Keratinocyte (primary cell): ENCODE data around the gene CCDC74A.

Source experiments
- EZH2 ChIP-seq: IDR thresholded peaks from one replicate; pipeline ENCODE4 v1.6.1; 2012; ENCODE audit warnings: inconsistent platforms, mild to moderate bottlenecking, low read length, moderate library complexity
- TF ChIP-seq, protein P1 (sequence below), 3 experiments: IDR thresholded peaks in 1 of 3; conservative IDR thresholded peaks in 1 of 3; optimal IDR thresholded peaks in 1 of 3; 2 replicates in 2 of 3; 3 replicates in 1 of 3; pipeline versions ENCODE3 to v1.5.1; 2011; ENCODE audit warnings: low read length in 3 of 3, mild to moderate bottlenecking in 3 of 3, moderate library complexity in 2 of 3, control low read depth in 1 of 3, inconsistent platforms in 1 of 3; ENCODE audit not compliant: insufficient read depth in 2 of 3; ENCODE audit errors: extremely low read depth in 1 of 3

DNA sequence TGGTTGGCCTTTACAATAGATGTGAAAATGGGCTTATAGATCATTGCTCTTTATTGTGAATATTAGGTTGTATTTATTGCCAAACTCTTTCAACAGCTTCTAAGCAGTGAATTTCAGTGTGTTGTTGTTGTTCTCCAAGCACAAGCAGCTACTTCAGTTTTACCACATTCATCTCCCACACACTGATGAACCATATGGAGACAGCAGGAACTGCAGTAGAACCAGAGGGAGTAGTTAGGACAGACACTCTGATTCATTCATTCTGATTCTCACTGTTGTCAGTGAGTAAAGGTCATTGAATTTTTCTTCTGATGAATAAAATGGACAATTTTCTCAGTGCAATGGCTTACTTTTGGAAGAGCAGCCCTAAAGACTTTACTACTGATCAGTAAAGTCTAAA lies 40.2 kb downstream of the CCDC74A start:
- TF ChIP-seq, protein P1, sequence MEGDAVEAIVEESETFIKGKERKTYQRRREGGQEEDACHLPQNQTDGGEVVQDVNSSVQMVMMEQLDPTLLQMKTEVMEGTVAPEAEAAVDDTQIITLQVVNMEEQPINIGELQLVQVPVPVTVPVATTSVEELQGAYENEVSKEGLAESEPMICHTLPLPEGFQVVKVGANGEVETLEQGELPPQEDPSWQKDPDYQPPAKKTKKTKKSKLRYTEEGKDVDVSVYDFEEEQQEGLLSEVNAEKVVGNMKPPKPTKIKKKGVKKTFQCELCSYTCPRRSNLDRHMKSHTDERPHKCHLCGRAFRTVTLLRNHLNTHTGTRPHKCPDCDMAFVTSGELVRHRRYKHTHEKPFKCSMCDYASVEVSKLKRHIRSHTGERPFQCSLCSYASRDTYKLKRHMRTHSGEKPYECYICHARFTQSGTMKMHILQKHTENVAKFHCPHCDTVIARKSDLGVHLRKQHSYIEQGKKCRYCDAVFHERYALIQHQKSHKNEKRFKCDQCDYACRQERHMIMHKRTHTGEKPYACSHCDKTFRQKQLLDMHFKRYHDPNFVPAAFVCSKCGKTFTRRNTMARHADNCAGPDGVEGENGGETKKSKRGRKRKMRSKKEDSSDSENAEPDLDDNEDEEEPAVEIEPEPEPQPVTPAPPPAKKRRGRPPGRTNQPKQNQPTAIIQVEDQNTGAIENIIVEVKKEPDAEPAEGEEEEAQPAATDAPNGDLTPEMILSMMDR (optimal IDR thresholded peaks at IDR 0.05 in 1 of 3, IDR thresholded peaks at IDR 0.05 in 1 of 3, conservative IDR thresholded peaks at IDR 0.05 in 1 of 3; ENCODE audit: extremely low read depth in 1 of 3, insufficient read depth in 2 of 3, low read length in 3 of 3) = no peak
- TF ChIP-seq EZH2 = no peak
